ENCODE data around the gene TMEM269.

GRCh38 chr1:42756956-42757891, 27.6 kb upstream of the TMEM269 start:
- TF ChIP-seq MAX (IDR thresholded peaks at IDR 0.05; ENCODE audit: low read depth, low read length) (no peak), ZNF384 (IDR thresholded peaks at IDR 0.05; ENCODE audit: borderline replicate concordance, low read depth, low read length) (no peak)

Data from GM12878 (cell line).